ENCODE results near the gene MINAR1.
"Not testable (repeated sequence)": the region's sequence is repeated elsewhere in the genome, so short reads cannot be mapped to it uniquely, and the experiment has no call there.

MINAR1 gene

GRCh38 chr15:79431636-79432344, at the start of gene MINAR1:
TSS of gene MINAR1 (plus strand) at chr15:79432336. CDS start at chr15:79456148, 23,812 bp downstream.
- DNase-seq (ENCODE audit: low read depth in 2 of 2): no peak

DNA sequence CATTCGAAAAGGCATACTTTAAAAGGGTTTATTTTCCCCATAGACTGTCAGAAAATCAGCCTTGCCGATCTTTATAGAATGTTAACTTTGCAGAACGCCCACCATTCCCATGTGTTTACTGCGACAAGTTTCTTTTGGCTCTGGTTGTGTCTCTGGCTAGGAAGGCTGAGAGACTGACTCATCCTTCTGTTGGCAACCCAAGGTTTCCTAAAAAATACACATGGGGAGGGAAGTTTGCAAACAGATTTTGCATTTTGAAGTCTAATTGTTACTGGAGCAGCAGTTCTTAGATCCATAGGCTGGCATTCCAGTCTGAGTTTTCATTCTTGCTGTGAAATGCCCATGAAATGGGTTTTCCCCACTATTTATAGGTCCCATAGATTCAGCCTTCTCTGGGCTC, 37.9 kb upstream of the MINAR1 start:
- no peak for DNase-seq (ENCODE audit: low read depth in 2 of 2)

DNA sequence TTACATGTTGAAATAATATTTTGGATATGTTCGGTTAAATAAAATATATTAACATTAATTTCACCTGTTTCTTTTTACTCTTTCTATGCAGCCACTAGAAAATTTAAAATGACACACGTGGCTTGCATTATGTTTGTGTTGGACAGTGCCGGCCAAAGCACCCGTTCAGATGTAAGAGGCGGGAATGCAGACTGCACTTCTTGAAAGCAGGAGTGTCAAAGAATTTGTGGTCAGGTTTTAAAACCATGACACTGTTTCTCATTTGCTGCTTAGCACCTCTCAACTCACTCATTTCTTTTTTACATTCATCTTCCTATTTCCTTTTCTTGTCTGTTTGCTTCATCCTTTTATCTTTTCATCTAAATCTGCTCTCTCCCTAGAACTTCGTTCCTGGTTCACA, 35.3 kb upstream of the MINAR1 start:
- no peak for DNase-seq (ENCODE audit: low read depth in 2 of 2)

DNA sequence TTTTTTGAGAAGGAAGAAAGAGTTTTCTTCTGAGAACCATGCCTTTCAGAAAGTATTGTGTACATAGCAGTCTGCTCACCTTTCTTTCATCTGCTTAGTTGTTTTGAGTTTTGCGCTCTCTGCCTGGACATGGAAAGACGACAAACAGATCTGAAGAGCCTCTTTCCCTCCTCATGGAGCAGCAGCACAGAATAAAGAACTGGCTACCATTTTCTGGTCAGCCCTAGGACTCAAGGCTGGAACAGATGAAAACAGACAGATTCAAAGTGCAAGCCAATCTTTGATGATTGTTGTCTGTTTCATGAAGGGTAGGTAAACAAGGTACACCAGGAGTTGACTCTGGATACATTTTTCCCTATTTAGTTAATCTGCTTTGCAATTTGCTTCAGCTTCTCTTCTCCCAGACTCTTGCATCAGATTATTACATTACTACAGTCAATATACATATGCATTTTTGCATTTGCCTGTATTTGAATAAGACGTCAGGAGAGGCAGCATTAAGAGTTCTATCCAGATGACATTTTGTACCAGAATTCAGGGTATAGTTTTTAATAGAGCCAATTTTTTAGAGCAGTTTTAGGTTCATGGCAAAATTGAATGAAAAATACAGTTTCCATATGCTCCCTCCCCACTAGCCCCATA, 34.7 kb upstream of the MINAR1 start:
- no peak for DNase-seq (ENCODE audit: low read depth in 2 of 2)

- no peak for DNase-seq (ENCODE audit: low read depth in 2 of 2)
Observed at GRCh38 chr15:79399606-79400005, 32.5 kb upstream of the MINAR1 start.

- DNase-seq (ENCODE audit: low read depth in 2 of 2): no peak
Observed at GRCh38 chr15:79400650-79401049, 31.5 kb upstream of the MINAR1 start.

GRCh38 chr15:79401301-79401700, 30.8 kb upstream of the MINAR1 start:
- DNase-seq (ENCODE audit: low read depth in 2 of 2): no peak

DNA sequence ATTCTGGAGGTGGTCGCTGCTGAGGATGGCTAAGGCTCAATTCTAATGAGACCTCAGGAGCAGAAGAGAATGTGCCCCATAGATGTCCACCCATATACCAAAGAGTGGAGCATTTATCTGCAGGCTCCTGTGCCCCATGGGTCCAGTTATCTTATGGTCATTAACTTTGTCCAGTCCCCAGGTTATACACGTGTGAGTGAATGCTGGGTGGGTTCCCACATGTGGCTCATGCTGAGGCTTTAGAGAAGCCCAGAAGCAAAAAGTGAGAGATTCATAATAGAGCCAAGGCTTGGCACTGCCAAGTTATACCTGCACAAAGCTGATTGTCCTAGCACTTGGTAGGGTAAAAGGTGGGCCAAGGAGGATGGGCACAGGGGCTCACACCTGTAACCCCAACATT, 30.0 kb upstream of the MINAR1 start:
- DNase-seq (ENCODE audit: low read depth in 2 of 2): no peak

DNA sequence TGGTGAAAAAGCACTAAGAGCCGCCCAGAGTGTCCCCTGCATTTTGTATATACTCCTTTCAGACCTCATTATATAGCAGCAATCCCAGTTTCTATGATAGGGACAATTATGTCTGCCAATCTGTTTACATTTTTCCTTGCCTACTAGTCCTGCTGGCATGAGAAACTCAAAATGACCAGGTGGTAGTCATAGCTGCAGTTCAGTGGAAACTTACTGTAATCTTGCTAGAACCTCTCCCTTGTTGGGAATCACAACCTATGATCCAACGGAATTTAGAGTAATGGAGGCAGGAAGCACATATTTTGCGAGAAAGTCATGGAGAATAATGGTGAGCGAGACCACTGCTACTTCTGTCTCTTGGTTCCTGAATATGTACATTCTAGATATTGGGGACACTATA, 28.6 kb upstream of the MINAR1 start:
- DNase-seq (ENCODE audit: low read depth in 2 of 2): no peak

- no peak for DNase-seq (ENCODE audit: low read depth in 2 of 2)
Observed at GRCh38 chr15:79406210-79406609, 25.9 kb upstream of the MINAR1 start.

- DNase-seq (ENCODE audit: low read depth in 2 of 2): no peak
Observed at GRCh38 chr15:79408041-79408440, 24.1 kb upstream of the MINAR1 start.

DNA sequence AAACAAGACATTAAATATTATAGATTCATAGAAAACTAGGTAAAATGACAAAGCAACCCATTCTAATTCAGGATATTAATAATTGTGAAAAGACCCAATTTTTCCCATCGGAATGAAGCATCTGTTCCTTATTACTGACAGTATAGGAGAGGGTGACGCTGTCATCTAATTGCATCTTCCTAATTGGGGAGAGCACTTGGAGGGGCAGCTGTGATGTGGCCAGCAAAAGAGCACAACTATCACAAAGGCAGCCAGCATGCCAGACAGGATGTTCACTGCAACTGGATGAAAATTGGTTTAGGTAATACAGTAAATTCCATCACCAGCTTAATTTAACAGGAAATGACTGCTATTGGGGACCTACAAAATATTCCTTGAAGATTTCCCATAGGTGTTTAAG, 21.9 kb upstream of the MINAR1 start:
- no peak for DNase-seq (ENCODE audit: low read depth in 2 of 2)

GRCh38 chr15:79412010-79412409, 20.1 kb upstream of the MINAR1 start:
- DNase-seq (ENCODE audit: low read depth in 2 of 2): no peak

GRCh38 chr15:79412429-79412828, 19.7 kb upstream of the MINAR1 start:
- DNase-seq (ENCODE audit: low read depth in 2 of 2): no peak

- DNase-seq (ENCODE audit: low read depth in 2 of 2): no peak
Observed at GRCh38 chr15:79416876-79417275, 15.3 kb upstream of the MINAR1 start.

DNA sequence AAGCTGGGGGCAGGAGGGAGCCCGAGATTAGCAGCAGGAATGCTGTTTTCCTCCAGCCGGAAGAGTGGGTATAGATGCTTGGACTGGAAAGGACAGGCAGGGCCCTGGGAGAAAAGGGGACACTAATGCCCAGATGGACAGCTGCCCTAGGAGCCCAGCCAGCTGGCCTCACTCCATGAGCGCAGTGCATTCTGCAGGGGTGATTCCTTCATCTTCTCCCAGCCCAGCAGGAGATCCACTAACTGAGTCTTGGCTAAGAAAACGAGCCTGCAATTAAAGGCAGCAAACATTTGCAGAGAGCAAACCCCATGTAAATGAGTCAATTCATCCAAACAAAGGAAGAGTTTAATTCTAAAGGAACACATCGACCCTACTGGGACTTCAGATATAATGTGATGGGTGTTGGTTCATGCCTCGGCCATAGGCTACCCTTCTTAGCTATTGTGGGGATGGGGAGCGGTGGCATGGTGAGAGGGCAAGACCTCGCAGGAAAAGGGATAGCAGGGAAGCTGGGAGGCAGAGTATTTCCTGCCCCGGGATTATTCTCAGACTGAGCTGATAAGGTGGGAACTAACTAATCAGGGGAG, 13.3 kb upstream of the MINAR1 start:
- DNase-seq (ENCODE audit: low read depth in 2 of 2): no peak

- no peak for DNase-seq (ENCODE audit: low read depth in 2 of 2)
Observed at GRCh38 chr15:79425591-79426295, 6.4 kb upstream of the MINAR1 start.

DNA sequence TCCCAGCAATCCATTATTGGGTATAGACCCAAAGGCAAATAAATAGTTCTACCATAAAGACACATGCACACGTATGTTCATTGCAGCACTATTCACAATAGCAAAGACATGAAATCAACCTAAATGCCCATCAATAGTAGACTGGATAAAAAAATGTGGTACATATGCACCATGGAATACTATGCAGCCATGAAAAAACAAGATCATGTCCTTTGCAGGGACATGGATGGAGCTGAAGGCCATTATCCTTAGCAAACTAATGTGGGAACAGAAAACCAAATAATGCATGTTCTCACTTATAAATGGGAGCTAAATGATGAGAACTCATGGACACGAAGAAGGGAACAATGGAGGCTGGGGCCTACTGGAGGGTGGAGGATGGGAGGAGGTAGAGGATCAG, 5.2 kb upstream of the MINAR1 start:
- DNase-seq (ENCODE audit: low read depth in 2 of 2): not testable (repeated sequence)

DNA sequence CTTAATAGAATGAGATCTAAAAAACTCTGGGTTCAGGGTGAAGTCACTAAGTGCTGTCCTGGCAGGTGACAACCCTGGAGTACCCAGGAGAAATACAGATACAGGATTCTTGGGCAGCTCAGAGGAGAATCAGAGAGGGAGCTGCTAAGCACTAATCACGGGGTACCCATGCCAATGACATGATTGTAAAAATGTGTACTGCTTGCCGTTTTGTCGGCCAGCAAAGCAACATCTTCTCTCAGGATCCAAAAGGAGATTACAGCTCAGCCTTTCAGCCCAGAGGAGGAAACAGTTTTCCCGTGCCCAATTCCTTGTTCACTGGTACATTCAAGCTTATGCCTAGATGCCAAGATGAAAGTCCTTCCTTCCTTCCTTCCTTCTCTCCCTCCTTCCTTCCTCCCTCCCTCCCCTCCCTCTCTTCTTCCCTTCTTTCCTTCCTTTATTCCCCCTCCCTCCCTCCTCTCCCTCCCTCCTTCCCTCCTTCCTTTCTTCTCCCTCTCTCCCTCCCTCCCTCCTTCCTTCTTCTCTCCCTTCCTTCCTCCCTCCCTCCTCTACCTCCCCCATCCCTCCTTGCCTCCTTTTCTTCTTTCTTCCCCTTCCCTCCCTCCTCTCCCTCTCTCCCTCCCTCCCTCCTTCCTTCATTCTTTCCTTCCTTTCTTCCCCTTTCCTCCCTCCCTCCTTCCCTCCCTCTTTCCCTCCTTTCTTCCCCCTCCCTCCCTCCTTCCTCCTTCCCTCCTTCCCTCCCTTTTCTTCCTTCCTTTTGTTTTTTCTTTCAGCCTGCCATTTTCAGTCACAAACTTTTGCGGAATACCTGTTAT, 4.1 kb upstream of the MINAR1 start:
- DNase-seq (ENCODE audit: low read depth in 2 of 2): no peak

DNA sequence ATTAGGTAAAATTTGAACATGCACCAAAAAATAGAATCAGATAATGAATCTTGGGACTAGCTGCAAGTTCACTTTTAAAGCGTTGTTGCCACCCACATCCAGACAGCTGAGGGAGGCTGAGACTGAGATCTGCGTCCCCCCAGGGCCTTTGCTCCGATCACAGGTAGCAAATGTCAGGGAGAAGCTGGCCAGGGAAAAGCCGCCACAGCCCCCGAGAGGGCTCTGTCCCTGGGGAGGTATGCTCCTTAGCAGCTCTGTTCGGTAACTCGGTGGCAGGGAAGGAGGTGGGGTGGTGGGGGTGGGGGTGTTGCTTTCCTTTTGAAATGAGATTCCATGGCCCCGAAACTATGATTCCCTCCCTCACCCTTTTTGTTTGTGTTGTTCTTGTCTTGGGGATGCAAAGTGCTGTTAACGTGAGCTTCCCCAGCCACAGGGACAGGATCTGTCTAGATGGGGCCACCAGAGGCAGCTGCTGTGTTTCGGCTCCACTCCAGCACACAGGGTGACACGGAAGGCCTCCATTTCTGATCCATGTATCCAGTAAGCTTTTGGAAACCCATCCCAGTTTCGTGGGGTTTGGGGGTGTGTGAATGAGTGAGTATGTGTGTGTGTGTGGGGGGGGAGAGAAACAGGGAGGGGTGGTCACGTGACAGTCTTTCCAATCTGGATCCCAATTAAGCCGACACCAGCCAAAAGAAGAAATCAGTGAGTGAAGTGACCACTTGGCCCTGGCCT, 1.1 kb upstream of the MINAR1 start:
- DNase-seq (ENCODE audit: low read depth in 2 of 2): no peak
